ENCODE measurements around the gene SMIM3.
"Not testable (repeated sequence)": the region's sequence is repeated elsewhere in the genome, so short reads cannot be mapped to it uniquely, and the experiment has no call there.

SMIM3 gene

GRCh38 chr5:150738862-150739261 lies 39.7 kb upstream of the SMIM3 start:
- no peak overlapping the region for H3K9ac ChIP-seq
- H3K27ac ChIP-seq, result no peak overlapping the region
- peaks cover 11% of the 10 kb centered on the region; the same call in 1 of the 2 replicates for H3K79me2 ChIP-seq (ENCODE audit: insufficient read depth, low read depth)
- H4K20me1 ChIP-seq (ENCODE audit: insufficient read depth), result no peaks in the 10 kb centered on the region
- TF ChIP-seq, protein P1, sequence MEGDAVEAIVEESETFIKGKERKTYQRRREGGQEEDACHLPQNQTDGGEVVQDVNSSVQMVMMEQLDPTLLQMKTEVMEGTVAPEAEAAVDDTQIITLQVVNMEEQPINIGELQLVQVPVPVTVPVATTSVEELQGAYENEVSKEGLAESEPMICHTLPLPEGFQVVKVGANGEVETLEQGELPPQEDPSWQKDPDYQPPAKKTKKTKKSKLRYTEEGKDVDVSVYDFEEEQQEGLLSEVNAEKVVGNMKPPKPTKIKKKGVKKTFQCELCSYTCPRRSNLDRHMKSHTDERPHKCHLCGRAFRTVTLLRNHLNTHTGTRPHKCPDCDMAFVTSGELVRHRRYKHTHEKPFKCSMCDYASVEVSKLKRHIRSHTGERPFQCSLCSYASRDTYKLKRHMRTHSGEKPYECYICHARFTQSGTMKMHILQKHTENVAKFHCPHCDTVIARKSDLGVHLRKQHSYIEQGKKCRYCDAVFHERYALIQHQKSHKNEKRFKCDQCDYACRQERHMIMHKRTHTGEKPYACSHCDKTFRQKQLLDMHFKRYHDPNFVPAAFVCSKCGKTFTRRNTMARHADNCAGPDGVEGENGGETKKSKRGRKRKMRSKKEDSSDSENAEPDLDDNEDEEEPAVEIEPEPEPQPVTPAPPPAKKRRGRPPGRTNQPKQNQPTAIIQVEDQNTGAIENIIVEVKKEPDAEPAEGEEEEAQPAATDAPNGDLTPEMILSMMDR (conservative IDR thresholded peaks at IDR 0.05; ENCODE audit: low read depth, low read length), result no peak
- peaks cover 12% of the 10 kb centered on the region for H3K4me1 ChIP-seq (ENCODE audit: low read depth, poor library complexity, severe bottlenecking)
- H3K36me3 ChIP-seq (ENCODE audit: insufficient read depth), result no peaks in the 10 kb centered on the region
- no peak overlapping the region for H2AFZ ChIP-seq (ENCODE audit: low read depth)
- no peaks in the 10 kb centered on the region for H3K27me3 ChIP-seq (ENCODE audit: insufficient read depth, low read depth)
- no peak overlapping the region for H3K4me3 ChIP-seq (IDR thresholded peaks at IDR 0.05; ENCODE audit: insufficient read depth, low read depth, low read length)
- H3K4me2 ChIP-seq, result no peak overlapping the region

- no peak overlapping the region for H3K4me2 ChIP-seq
- H3K4me1 ChIP-seq (ENCODE audit: low read depth, poor library complexity, severe bottlenecking), result peaks cover 12% of the 10 kb centered on the region
- H3K79me2 ChIP-seq (ENCODE audit: insufficient read depth, low read depth), result peaks cover 11% of the 10 kb centered on the region; the same call in 1 of the 2 replicates
- H3K4me3 ChIP-seq (IDR thresholded peaks at IDR 0.05; ENCODE audit: insufficient read depth, low read depth, low read length), result no peak overlapping the region
- TF ChIP-seq, protein P1 (conservative IDR thresholded peaks at IDR 0.05; ENCODE audit: low read depth, low read length), result no peak
- no peaks in the 10 kb centered on the region for H3K36me3 ChIP-seq (ENCODE audit: insufficient read depth)
- no peak overlapping the region for H3K9ac ChIP-seq
- H3K27me3 ChIP-seq (ENCODE audit: insufficient read depth, low read depth), result no peaks in the 10 kb centered on the region
- H4K20me1 ChIP-seq (ENCODE audit: insufficient read depth), result no peaks in the 10 kb centered on the region
- H3K27ac ChIP-seq, result no peak overlapping the region
- H2AFZ ChIP-seq (ENCODE audit: low read depth), result no peak overlapping the region
Observed at GRCh38 chr5:150740992-150741391, 37.6 kb upstream of the SMIM3 start.

DNA sequence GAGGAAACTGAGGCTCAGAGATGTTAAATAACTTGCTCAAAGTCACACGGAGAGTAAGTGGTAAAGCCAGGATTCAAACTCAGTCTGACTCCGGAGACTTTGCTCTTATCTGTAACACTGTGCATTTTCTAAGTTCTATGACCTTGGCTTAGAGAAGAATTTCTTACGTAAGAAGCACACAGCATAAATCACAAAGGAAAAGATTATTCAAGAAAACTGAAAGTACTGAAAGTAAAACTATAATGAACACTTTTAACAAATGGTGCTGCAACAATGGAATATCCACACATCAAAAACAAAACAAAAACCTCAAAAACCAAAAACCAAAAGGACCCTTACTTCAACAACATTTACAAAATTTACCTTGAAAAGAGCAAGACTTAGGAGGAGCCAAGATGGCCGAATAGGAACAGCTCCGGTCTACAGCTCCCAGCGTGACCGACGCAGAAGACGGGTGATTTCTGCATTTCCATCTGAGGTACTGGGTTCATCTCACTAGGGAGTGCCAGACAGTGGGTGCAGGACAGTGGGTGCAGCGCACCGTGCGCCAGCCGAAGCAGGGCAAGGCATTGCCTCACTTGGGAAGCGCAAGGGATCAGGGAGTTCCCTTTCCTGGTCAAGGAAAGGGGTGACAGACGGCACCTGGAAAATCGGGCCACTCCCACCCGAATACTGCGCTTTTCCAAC lies 36.0 kb upstream of the SMIM3 start:
- not testable (repeated sequence) for H3K4me2 ChIP-seq; H2AFZ ChIP-seq (ENCODE audit: low read depth); H3K27me3 ChIP-seq (ENCODE audit: insufficient read depth, low read depth); H3K36me3 ChIP-seq (ENCODE audit: insufficient read depth); H3K4me1 ChIP-seq (ENCODE audit: low read depth, poor library complexity, severe bottlenecking); H4K20me1 ChIP-seq (ENCODE audit: insufficient read depth); H3K27ac ChIP-seq; H3K79me2 ChIP-seq (ENCODE audit: insufficient read depth, low read depth); H3K9ac ChIP-seq; H3K4me3 ChIP-seq (IDR thresholded peaks at IDR 0.05; ENCODE audit: insufficient read depth, low read depth, low read length)

DNA sequence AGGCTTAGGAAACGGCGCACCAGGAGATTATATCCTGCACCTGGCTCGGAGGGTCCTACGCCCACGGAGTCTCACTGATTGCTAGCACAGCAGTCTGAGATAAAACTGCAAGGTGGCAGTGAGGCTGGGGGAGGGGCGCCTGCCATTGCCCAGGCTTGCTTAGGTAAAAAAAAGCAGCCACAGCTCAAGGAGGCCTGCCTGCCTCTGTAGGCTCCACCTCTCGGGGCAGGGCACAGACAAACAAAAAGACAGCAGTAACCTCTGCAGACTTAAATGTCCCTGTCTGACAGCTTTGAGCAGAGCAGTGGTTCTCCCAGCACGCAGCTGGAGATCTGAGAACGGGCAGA lies 35.4 kb upstream of the SMIM3 start:
- H3K36me3 ChIP-seq (ENCODE audit: insufficient read depth), result not testable (repeated sequence)

DNA sequence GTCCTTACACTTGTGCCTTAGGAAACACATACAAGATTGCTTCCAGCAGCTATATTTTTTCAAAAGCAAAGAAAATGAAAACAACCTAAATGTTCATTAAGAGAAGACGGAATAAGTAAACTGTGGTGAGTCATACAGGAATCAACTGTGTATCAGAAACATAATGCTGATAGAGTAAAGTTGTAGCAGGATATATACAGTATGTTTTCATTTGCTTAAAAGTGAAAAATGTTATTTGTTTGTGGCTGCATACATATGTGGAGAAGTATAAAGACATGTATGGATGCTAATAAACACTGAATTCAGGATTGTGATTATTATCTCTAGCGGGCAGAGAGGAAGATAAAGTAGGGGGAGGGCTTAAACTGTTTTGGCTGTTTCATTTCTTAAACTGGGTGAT lies 28.1 kb upstream of the SMIM3 start:
- Histone ChIP-seq H3K27me3 (ENCODE audit: insufficient read depth, low read depth) (no peaks in the 10 kb centered on the region), H3K79me2 (ENCODE audit: insufficient read depth, low read depth) (no peaks in the 10 kb centered on the region), H3K27ac (no peak overlapping the region)

More for the DNA sequence above, 35.4 kb upstream of the SMIM3 start:
- H3K79me2 ChIP-seq (ENCODE audit: insufficient read depth, low read depth); H2AFZ ChIP-seq (ENCODE audit: low read depth); H4K20me1 ChIP-seq (ENCODE audit: insufficient read depth); H3K27ac ChIP-seq; H3K9ac ChIP-seq; H3K4me1 ChIP-seq (ENCODE audit: low read depth, poor library complexity, severe bottlenecking); H3K4me2 ChIP-seq; H3K4me3 ChIP-seq (IDR thresholded peaks at IDR 0.05; ENCODE audit: insufficient read depth, low read depth, low read length); H3K27me3 ChIP-seq (ENCODE audit: insufficient read depth, low read depth): not testable (repeated sequence)

More for the DNA sequence above, 28.1 kb upstream of the SMIM3 start:
- Histone ChIP-seq H3K9ac (no peak overlapping the region), H3K4me3 (IDR thresholded peaks at IDR 0.05; ENCODE audit: insufficient read depth, low read depth, low read length) (no peak overlapping the region), H4K20me1 (ENCODE audit: insufficient read depth) (no peaks in the 10 kb centered on the region), H3K4me1 (ENCODE audit: low read depth, poor library complexity, severe bottlenecking) (no peaks in the 10 kb centered on the region), H3K4me2 (no peak overlapping the region), H2AFZ (ENCODE audit: low read depth) (no peak overlapping the region), H3K36me3 (ENCODE audit: insufficient read depth) (peaks cover 9% of the 10 kb centered on the region; the same call in 1 of the 2 replicates)
- TF ChIP-seq, protein P1 (conservative IDR thresholded peaks at IDR 0.05; ENCODE audit: low read depth, low read length), result no peak

All from KMS-11 (cell line).